Right renal pelvis (tissue), 4 donors: ENCODE measurements around the gene RAB23. TPM values are rescaled to one million over a fixed set of nuclear protein-coding genes. Genes with fewer than 3 reads are reported as not detected.

Source experiments
- DNase-seq, 4 donors: peaks; one replicate each; pipeline ENCODE4 v3.0.0-alpha.2; 2013; ENCODE audit warnings: low read depth in 4 of 4, low spot score in 3 of 4, missing footprints in 1 of 4
- polyA plus RNA-seq, 4 donors: library from polyadenylated mRNA; unstranded; fragments of 120-200 nt; gene quantifications; one replicate each; pipeline ENCODE4 v1.2.1, GENCODE V29; 2013; ENCODE audit not compliant: insufficient read length in 4 of 4

Gene RAB23
- polyA plus RNA-seq, 4 donors, result 37.4 to 48.1 (median 46.0) TPM

DNA sequence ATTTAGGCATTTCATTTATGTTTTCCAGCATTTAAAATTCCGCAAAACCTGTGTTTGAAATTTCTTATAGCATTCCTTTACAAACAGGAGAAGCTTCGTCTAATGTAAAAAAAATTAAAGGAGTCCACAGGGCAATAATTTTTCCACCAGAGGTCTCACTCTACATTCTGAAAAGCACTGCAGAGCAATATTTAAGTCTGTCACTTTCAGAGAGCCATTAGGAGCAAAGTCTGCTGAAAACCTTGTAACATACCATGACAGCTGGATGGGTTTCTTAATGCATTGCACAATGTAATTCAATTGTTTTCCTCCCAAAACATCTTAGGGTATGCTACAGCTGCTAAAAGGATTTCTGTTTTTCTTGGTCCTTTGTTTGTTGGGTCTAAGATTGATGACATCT is 32.0 kb downstream of the RAB23 start:
- DNase-seq, result no peak

DNA sequence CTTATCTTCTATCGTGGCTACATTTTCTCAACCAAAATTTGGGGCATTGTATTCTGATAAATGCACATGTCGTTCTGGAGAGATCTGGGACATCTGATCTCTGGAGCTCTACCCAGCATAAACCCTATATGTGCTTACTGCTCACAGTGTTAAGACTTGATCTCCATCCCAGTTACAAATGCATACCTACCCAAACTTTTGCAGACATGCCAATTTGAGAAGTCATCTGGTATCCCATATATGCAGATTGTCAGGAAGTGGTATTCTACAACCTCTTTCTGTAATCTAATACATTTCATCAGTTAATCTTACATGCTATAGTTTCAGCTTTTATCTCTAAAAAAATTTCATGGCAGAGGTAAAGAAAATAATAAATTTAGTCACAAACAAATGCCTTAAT is 38.8 kb downstream of the RAB23 start:
- DNase-seq, result no peak

- DNase-seq, result no peak
Measured at GRCh38 chr6:57182017-57182432, 40.1 kb downstream of the RAB23 start.

GRCh38 chr6:57180596-57180995 is 41.5 kb downstream of the RAB23 start:
- no peak for DNase-seq

DNA sequence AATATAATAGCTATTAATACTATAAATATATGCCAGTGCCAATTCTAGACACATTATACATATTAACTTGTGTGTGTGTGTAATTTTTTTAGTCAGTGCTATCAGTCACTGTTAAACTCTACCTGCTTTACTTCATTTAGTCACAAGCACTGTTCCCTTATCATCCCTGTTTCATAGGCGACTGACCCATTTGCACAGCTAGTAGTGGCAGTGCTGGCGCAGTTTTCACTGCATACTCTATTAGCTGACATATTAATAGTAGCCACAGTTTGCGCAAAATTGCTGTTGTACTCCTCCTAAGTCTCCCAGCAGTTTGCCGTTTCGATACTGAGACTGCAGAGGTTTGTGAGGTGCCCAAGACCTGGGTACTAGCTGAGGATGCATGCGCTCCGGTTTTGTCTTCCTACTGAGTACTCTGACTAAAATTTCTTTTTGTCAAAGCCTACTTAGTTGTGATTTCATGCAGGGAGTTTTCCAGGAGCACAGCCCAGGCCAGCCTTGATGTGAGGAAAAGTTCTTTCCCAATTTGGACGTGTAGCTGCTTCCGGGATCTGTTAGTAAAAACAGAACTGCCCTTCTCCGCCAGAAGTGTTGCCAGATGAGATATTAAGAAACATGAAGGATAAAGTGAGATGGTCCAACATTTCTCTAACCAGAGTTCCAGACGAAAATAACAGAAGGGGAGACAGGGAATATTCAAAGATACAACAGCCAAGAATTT is 44.4 kb downstream of the RAB23 start:
- DNase-seq, result no peak

GRCh38 chr6:57174511-57174907 is 47.6 kb downstream of the RAB23 start:
- no peak for DNase-seq

DNA sequence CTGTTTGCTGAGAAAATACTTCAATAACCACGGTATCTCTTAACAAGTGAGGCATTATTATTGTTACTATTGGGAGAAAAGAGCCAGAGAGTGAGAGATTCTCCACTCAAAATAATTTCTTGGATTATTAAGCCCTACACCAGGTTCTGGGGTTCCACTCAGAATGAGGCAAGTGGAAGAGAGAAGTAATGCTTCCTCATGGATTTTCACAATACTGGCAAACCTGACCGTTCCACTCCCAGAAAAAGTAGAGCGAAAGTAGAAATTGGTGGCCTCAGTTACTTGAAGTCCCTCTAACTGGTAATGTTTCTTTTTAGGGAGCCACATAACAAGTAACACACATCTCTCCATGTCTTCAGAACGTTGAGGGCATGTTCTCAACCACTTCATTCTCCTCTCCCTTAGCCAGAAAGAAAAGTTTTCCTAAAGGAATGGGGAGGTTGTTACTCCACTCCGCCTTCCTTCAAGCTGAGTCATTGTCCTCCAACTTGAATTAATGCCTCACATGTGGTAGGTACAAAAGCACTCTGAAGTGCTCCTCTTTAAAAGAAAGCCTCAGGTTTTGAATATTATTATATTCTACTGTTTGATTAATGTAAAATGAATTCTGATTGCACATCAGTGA is 48.1 kb downstream of the RAB23 start:
- no peak for DNase-seq

- peak in 1 of 4 donors; percentile 23 for DNase-seq
Measured at GRCh38 chr6:57173056-57173885, 48.8 kb downstream of the RAB23 start.

GRCh38 chr6:57172136-57173055 is 49.7 kb downstream of the RAB23 start, which contains the start of gene BAG2:
Gene BAG2 (plus strand): TSS chr6:57172326. CDS start chr6:57172698, 372 bp downstream.
- DNase-seq, result peak; percentile 57 to 62 (median 60)

DNA sequence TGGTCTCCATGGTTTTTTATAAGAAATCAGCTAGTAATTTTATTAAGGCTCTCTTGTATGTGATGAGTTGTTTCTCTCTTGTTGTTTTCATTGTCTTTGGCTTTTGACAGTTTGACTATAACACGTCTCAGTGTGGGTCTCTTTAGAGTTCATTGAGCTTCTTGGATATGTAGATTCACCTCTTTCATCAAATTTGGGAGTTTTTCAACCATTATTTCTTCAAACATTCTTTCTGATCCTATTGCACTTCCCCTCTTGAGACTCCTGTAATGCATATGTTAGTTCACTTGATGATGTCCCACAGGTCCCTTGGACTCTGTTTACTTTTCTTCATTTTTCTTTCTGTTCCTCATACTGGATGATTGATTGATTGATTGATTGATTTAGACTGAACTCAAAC is 57.0 kb downstream of the RAB23 start:
- DNase-seq, result no peak

- no peak for DNase-seq
Measured at GRCh38 chr6:57163956-57164355, 58.2 kb downstream of the RAB23 start.

- DNase-seq, result no peak
Measured at GRCh38 chr6:57162516-57162915, 59.6 kb downstream of the RAB23 start.

- no peak for DNase-seq
Measured at GRCh38 chr6:57162028-57162427, 60.1 kb downstream of the RAB23 start.

GRCh38 chr6:57159127-57159526 is 63.0 kb downstream of the RAB23 start:
- DNase-seq, result no peak

DNA sequence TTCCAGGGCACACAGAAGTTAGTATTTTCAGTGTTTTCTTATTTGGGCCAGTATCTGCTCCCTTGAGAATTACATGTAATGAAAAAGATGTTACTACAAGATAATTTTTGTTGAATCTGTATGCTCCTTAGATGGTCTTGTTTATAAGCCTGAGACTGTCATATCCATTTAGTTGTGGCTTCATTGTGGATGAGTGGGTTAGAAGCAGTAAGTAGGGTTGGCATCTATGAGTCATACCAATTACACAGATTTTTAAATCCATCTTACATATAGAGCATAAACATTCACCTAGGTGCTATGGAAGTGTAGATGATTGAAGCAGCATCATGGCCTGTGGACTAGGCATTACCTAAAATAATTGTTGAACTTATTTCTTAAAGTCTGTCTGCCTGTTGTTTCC is 63.4 kb downstream of the RAB23 start:
- DNase-seq, result no peak

- no peak for DNase-seq
Measured at GRCh38 chr6:57147955-57148858, 73.9 kb downstream of the RAB23 start.

GRCh38 chr6:57147401-57147800 is 74.7 kb downstream of the RAB23 start:
- DNase-seq, result no peak

DNA sequence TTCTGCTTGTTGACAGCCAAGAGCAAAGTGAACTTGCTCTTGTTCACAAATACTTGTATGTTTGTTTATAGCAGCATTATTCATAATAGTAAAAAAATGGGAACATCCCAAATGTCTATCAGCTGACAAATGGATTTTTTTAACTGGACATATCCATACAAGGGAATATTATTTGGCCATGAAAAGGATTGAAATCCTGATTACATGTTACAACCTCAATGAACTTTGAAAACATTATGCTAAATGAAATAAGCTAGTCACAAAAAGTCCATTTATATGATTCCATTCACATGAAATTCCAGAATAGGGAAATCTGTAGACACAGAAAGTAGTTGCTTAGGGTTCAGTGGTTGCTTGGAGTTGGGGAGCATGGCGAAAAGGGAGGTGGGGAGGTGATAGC is 78.4 kb downstream of the RAB23 start:
- no peak for DNase-seq

GRCh38 chr6:57142178-57142525 is 80.0 kb downstream of the RAB23 start:
- no peak for DNase-seq
